ENCODE data around the gene RPRM.
"Not testable (repeated sequence)": the region's sequence is repeated elsewhere in the genome, so short reads cannot be mapped to it uniquely, and the experiment has no call there.

Gene RPRM

DNA sequence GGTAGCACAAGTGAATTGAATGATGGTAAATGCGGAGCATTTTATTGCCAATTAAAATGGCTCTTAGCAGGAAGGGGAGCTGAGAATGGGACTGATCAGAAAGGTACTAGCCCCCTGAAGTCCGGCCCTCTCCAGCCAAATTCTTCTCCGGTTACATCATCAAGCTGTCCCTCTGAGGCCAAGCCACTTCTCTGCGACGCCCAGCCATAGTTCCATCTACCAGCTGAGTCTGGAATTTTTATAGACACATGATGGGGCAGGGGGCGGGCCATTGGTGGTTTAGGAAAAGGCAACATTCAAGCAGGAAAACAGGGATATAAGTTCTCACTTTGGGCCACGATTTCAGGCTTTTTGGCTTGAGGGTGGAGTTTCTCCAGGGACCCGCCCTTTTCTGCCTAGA is 22.7 kb downstream of the RPRM start:
- DNase-seq (ENCODE audit: low read depth): no peak

DNA sequence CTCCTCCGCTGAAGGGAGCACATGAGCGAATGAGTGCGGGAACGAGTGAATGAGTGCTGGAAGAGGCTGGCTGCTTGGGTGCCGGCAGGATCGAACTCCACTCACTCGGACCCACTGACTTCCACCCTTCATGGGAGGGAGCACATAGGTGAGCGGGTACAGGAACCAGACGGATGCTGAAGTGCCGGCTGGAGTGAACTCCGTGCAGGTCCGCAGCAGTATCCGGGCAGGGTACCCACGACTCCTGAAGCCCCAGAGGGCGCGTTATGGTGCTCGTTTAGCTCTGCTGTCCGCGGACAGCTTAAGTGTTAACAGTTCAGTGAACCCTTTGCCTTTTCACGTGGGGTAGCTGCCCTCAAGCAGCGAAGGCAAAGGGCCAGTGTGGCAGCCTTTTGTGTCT is 23.2 kb downstream of the RPRM start:
- no peak for DNase-seq (ENCODE audit: low read depth)

DNA sequence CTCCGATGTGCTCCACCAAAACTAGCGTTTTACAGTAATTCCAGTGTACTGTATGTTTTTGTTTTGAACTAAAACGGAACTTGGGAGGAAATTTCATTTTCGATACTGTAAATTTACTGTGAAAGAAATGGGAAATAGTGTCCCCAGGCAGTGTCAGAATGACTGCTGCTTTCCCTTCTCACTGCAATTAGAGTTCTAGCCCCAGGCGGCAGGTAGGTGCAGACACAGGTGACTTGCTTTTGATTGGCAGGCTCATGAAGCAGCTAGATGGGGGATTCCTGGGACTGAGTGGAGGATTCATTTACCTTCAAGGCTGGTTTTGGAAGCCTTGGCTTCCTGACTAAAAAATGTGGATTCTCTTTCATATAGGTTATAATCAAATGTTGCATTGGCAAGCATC is 27.0 kb downstream of the RPRM start:
- DNase-seq (ENCODE audit: low read depth): no peak

DNA sequence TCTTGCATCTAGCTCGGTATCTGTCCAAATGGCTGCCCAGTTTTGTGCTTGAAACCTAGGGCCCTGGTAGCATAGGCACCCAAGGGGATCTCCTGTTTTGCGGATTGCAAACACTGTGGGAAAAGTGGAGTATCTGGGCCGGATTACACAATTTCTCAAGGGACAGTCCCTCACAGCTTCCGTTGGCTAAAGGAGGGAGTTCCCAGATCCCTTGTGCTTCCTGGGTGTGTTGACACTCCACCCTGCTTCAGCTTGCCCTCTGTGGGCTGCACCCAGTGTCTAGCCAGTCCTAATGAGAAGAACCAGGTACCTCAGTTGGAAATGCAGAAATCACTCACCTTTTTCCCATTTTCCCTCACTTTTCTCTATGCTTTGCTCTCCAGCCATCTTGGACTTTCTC is 35.5 kb downstream of the RPRM start:
- DNase-seq (ENCODE audit: low read depth): no peak

DNA sequence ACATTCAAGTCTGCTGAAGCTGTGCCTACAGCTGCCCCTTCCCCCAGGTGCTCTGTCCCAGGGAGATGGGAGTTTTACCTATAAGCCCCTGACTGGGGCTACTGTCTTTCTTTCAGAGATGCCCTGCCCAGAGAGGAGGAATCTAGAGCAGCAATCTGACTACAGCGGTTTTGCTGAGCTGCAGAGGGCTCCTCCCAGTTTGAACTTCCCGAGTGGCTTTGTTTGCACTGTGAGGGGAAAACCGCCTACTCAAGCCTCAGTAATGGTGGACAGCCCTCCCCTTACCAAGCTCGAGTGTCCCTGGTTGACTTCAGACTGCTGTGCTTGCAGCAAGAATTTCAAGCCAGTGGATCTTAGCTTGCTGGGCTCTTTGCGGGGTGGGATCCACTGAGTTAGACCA is 35.9 kb downstream of the RPRM start:
- DNase-seq (ENCODE audit: low read depth): not testable (repeated sequence)

DNA sequence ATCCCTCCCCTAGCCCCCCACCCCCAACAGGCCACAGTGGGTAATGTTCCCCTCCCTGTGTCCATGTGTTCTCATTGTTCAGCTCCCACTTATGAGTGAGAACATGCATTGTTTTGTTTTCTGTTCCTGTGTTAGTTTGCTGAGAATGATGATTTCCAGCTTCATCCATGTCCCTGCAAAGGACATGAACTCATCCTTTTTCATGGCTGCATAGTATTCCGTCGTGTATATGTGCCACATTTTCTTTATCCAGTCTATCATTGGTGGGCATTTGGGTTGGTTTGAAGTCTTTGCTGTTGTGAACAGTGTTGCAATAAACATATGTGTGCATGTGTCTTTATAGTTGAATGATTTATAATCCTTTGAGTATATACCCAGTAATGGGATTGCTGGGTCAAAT is 38.5 kb downstream of the RPRM start:
- DNase-seq (ENCODE audit: low read depth): not testable (repeated sequence)

DNA sequence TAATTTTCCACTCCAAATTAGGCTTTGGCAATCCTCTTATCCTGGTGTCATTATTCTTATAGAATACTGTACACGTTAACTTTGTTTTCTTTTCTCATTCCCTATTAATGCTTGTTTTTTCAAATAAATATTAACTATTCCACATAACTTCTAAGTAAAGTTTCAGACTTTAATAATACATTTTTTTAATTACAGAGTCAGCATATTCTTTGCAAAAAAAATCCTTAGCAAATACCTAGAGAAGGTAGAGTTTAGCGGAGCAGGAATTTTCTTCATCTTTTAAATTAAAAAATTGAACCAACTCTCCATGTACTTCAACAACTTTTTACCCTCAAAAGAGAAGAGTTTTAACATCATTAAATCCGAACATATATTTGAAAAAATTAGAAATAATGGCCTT is 45.2 kb downstream of the RPRM start:
- no peak for DNase-seq (ENCODE audit: low read depth)

DNA sequence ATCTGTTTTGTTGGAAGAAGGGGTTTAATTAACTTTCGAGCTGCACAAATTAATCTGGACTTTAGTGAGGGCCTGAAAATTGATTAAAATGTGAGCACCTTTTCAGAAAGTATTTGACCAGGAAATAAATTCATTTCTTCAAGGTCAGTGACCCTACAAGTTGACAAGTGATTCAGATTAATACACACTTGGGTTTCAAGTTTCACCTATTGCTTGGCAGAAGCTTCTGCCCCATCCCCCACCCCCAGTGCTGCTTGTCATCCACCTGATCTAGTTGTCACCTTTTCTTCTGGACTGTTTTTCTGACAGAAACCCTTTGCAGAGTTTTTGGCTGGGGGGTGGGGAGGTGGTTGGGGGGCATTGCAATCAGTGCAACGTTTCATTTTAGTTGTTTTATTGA is 46.2 kb downstream of the RPRM start:
- DNase-seq (ENCODE audit: low read depth): no peak

DNA sequence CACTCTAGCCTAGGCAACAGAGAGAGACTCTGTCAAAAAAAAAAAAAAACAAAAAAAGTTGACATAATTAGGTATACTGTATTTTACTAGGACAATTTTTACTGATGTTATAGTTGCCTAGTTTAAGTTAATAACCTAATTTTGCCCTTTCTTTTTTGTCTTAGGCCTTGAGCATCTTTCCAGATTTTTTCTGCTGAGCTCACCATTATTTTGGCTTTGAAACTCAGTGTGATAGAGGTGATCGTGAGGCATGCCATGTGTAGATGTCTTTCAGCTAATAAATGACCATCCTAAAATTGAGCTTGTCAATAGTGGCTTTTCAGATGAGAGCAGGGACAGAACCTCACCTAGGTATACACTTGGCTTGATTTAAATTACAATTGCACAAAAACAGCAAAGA is 47.4 kb downstream of the RPRM start:
- no peak for DNase-seq (ENCODE audit: low read depth)

All from fibroblast of gingiva (primary cell).